Gastroesophageal sphincter (tissue), 4 donors: Measurements from ENCODE around the gene TSPAN9. TPM values are rescaled to one million over a fixed set of nuclear protein-coding genes. Genes with fewer than 3 reads are reported as not detected.

Experiments used
- ATAC-seq: fragments of 150-250 bp; one replicate; pipeline ENCODE4 v1.9.1; 2016; ENCODE audit warnings: mild to moderate bottlenecking, moderate library complexity
- H3K27ac ChIP-seq, 4 donors: fragments of 200-600 bp; sonication (generic) in 3 of 4; 1 replicate in 3 of 4; 2 replicates in 1 of 4; pipeline ENCODE4 v1.5.1; 2016 to 2019
- H3K27me3 ChIP-seq: fragments of 200-600 bp; sonication (generic); one replicate; pipeline ENCODE4 v1.5.1; 2019
- H3K36me3 ChIP-seq, 2 donors: fragments of 200-600 bp; sonication (generic); one replicate each; pipeline ENCODE4 v1.5.1; 2019; ENCODE audit warnings: control low read depth in 1 of 2
- H3K4me1 ChIP-seq, 3 donors: fragments of 200-600 bp; sonication (generic); 1 replicate in 2 of 3; 2 replicates in 1 of 3; pipeline ENCODE4 v1.5.1; 2016 to 2019; ENCODE audit warnings: control low read depth in 2 of 3
- H3K4me3 ChIP-seq, 2 donors: fragments of 200-600 bp; sonication (generic); one replicate each; pipeline ENCODE4 v1.5.1; 2019; ENCODE audit warnings: mild to moderate bottlenecking in 1 of 2, moderate library complexity in 1 of 2
- H3K9me3 ChIP-seq, 3 donors: fragments of 200-600 bp; sonication (generic); one replicate each; pipeline ENCODE4 v1.5.1; 2017 to 2019; ENCODE audit warnings: control low read depth in 2 of 3
- EP300 ChIP-seq: sonication (generic); formaldehyde crosslinking; IDR thresholded peaks from one replicate; pipeline ENCODE4 v1.6.1; 2017; ENCODE audit warnings: antibody characterized with exemption, mild to moderate bottlenecking
- POLR2A ChIP-seq, 2 donors: fragments of 450-650 bp; IDR thresholded peaks; one replicate each; pipeline ENCODE4 v1.6.1; 2017; ENCODE audit warnings: antibody characterized with exemption in 2 of 2, mild to moderate bottlenecking in 2 of 2, moderate library complexity in 1 of 2
- POLR2AphosphoS5 ChIP-seq: sonication (generic); formaldehyde crosslinking; IDR thresholded peaks from one replicate; pipeline ENCODE4 v1.6.1; 2017; ENCODE audit warnings: antibody characterized with exemption
- WGBS, 2 donors: methylation state at CpG; one replicate each; pipeline ENCODE4 v1.1.5; 2018; ENCODE audit warnings: low coverage in 1 of 2; 5-methylcytosine and 5-hydroxymethylcytosine counted together
- total RNA-seq, 4 donors: library from RNA; depleted of rRNA; stranded (reverse); fragments of >200 nt; gene quantifications; one replicate each; pipeline ENCODE4 v1.1.0, GENCODE V29; 2016
- TF ChIP-seq, protein P1 (sequence below), 4 experiments: fragments of 200-600 bp in 2 of 4; fragments of 450-650 bp in 2 of 4; sonication (generic) in 1 of 4; IDR thresholded peaks; one replicate each; pipeline ENCODE4 v1.5.1; 2017 to 2019; ENCODE audit warnings: antibody characterized with exemption in 4 of 4, mild to moderate bottlenecking in 2 of 4, moderate library complexity in 2 of 4

TSPAN9 gene
- total RNA-seq, 4 donors from 2014 or later: 19.5 to 30.2 (median 26.0) TPM

DNA sequence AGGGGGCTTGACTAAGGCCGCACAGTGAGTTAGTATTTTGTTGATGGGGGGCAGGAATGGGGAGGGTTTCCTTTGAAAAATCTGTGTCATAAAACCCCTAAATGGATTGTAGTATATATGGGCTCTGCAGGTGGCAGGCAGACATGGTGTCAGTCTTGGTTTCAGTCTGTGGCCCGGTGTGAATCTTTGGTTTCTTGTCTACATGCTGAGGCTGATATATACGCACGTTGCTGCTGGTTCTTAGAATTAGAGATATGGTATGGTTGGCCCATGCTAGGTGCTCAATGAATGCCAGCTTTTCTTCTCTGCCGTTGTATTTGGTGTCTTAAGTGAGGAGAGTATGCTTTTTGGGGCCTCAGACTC is 73.1 kb downstream of the TSPAN9 start:
- no peaks in the 10 kb centered on the region for H3K9me3 ChIP-seq
- ATAC-seq: no peak
- H3K27me3 ChIP-seq: no peaks in the 10 kb centered on the region
- H3K4me1 ChIP-seq: peaks cover 0 to 53% (median 30%) of the 10 kb centered on the region in 3 donors
- no peaks in the 10 kb centered on the region for H3K36me3 ChIP-seq
- TF ChIP-seq POLR2AphosphoS5 (no peak), EP300 (no peak), POLR2A (IDR thresholded peaks at IDR 0.05) (no peak)
- TF ChIP-seq, protein P1, sequence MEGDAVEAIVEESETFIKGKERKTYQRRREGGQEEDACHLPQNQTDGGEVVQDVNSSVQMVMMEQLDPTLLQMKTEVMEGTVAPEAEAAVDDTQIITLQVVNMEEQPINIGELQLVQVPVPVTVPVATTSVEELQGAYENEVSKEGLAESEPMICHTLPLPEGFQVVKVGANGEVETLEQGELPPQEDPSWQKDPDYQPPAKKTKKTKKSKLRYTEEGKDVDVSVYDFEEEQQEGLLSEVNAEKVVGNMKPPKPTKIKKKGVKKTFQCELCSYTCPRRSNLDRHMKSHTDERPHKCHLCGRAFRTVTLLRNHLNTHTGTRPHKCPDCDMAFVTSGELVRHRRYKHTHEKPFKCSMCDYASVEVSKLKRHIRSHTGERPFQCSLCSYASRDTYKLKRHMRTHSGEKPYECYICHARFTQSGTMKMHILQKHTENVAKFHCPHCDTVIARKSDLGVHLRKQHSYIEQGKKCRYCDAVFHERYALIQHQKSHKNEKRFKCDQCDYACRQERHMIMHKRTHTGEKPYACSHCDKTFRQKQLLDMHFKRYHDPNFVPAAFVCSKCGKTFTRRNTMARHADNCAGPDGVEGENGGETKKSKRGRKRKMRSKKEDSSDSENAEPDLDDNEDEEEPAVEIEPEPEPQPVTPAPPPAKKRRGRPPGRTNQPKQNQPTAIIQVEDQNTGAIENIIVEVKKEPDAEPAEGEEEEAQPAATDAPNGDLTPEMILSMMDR (IDR thresholded peaks at IDR 0.05): no peak
- H3K4me3 ChIP-seq: no peak overlapping the region
- peak overlapping the region in 1 of 4 donors; percentile 0 for H3K27ac ChIP-seq
- WGBS, 2 donors: 78 to 80% methylated on average over 4 to 5 of the region's 5 CpGs

DNA sequence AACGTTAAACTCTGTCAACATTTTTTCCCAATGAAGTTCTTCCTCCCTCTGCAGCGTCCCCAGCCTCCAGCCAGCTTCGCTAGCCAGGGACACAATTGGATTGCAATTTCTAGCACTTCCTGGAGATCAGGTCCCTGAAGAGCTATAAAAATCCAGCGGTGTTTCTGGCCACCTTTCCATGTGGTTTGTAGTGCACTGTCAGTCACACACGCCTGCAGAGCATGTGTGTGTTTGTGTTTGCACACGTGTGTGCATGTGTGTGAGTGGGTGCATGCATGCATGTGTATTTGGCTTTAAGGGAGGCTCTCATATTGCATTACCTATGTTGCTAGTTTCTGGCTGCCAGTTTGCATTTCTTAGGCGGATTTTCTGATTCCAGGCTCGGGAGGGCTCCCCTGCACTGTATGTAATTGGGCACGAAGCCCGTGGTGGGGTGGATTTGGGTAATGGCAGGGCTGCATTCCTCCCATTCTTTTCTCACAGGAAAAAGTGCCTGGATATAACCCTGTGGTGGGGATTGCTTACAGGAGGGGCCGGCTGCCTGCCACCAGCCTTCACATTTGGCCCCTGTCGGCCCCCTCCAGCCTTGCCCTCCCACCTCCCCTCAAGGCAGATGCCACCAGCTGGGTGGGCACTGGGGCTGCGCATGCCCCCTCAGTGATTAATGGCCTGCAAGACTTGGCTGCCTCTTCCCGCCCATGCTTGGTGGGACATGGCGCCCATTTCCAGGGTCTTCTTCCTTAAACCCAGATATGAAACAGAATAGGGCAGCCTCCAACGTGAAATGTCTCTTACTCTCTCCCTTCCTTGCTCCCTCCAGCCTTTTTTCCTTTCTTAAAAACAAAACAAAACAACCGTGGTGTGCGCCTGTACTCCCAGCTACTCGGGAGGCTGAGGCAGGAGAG is 74.0 kb downstream of the TSPAN9 start:
- H3K27me3 ChIP-seq: no peaks in the 10 kb centered on the region
- WGBS, 2 donors: 40 to 46% methylated on average over 7 to 13 of the region's 19 CpGs
- peak overlapping the region in 1 of 4 donors; percentile 34 for H3K27ac ChIP-seq
- ATAC-seq: no peak
- no peak overlapping the region for H3K4me3 ChIP-seq
- peaks cover 0 to 53% (median 30%) of the 10 kb centered on the region in 3 donors for H3K4me1 ChIP-seq
- H3K36me3 ChIP-seq: no peaks in the 10 kb centered on the region
- no peaks in the 10 kb centered on the region for H3K9me3 ChIP-seq
- TF ChIP-seq POLR2AphosphoS5 (no peak), POLR2A (IDR thresholded peaks at IDR 0.05) (no peak), EP300 (no peak)
- TF ChIP-seq, protein P1 (IDR thresholded peaks at IDR 0.05): no peak

- no peak for ATAC-seq
- Histone ChIP-seq H3K4me1 (peaks cover 0 to 53% (median 30%) of the 10 kb centered on the region in 3 donors), H3K9me3 (no peaks in the 10 kb centered on the region), H3K4me3 (no peak overlapping the region), H3K27me3 (no peaks in the 10 kb centered on the region), H3K36me3 (no peaks in the 10 kb centered on the region), H3K27ac (peak overlapping the region in 1 of 4 donors; percentile 11)
- WGBS, 2 donors: 24 to 83% methylated on average over 2 to 4 of the region's 5 CpGs
- TF ChIP-seq POLR2AphosphoS5 (no peak), POLR2A (IDR thresholded peaks at IDR 0.05) (no peak), EP300 (no peak)
- TF ChIP-seq, protein P1 (IDR thresholded peaks at IDR 0.05): no peak
Observed at GRCh38 chr12:3152011-3152511, 74.9 kb downstream of the TSPAN9 start.

DNA sequence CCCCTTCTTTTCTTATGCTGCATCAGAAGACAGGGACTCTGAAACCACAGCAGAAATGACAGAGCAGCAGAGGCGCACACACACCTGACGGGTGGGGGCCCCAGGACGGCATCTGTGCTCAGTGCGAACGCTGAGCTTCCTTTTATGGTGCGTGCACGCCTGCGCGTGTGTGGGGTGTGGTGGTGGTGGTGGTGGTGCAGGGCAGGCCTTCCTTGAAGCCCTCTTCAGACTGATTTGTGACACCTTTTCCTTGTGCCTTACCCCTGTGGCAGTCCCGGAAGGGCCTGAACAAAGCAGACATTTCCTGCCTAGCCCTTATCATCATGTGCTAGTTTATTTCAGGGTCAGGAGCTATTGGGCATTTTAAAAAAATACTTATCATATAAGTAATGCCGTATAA is 75.7 kb downstream of the TSPAN9 start:
- no peak for ATAC-seq
- H3K4me1 ChIP-seq: peaks cover 0 to 51% (median 30%) of the 10 kb centered on the region in 3 donors
- H3K36me3 ChIP-seq: no peaks in the 10 kb centered on the region
- H3K27me3 ChIP-seq: no peaks in the 10 kb centered on the region
- peak overlapping the region in 1 of 4 donors; percentile 11 for H3K27ac ChIP-seq
- no peak for TF ChIP-seq POLR2AphosphoS5
- TF ChIP-seq POLR2A (IDR thresholded peaks at IDR 0.05): no peak
- TF ChIP-seq, protein P1 (IDR thresholded peaks at IDR 0.05): no peak
- TF ChIP-seq EP300: no peak
- 63 to 85% methylated on average over 2 to 5 of the region's 11 CpGs for WGBS, 2 donors
- H3K4me3 ChIP-seq: no peak overlapping the region
- no peaks in the 10 kb centered on the region for H3K9me3 ChIP-seq
